Uterus (tissue), 2 donors: Measurements from ENCODE around the gene OR2B2.

Experiments
- CTCF ChIP-seq, 4 experiments: fragments of 200-600 bp in 2 of 4; fragments of 450-650 bp in 2 of 4; sonication (generic) in 2 of 4; IDR thresholded peaks; one replicate each; pipeline ENCODE4 v1.5.1; 2016 to 2019; ENCODE audit warnings: antibody characterized with exemption in 4 of 4, mild to moderate bottlenecking in 2 of 4, moderate library complexity in 1 of 4
- POLR2A ChIP-seq, 2 donors: fragments of 450-650 bp; IDR thresholded peaks; one replicate each; pipeline ENCODE4 v1.6.1; 2016; ENCODE audit warnings: antibody characterized with exemption in 2 of 2, mild to moderate bottlenecking in 1 of 2, moderate library complexity in 1 of 2

- TF ChIP-seq POLR2A (IDR thresholded peaks at IDR 0.05) (no peak), CTCF (IDR thresholded peaks at IDR 0.05) (no peak)
Measured at GRCh38 chr6:27882624-27883023, 29.6 kb downstream of the OR2B2 start.
